AG09309 (cell line): Measurements from ENCODE around the gene IFI6.

Experiments
- DNase-seq: peaks from one replicate; pipeline ENCODE4 v3.0.0-alpha.2; 2010; ENCODE audit warnings: low read depth
- H3K4me3 ChIP-seq: 2 replicates; pipeline ENCODE4 v1.5.1; 2011; ENCODE audit warnings: mild to moderate bottlenecking, low read depth, low read length, moderate library complexity; ENCODE audit not compliant: control insufficient read depth
- TF ChIP-seq, protein P1 (sequence below): IDR thresholded peaks from 2 replicates; pipeline ENCODE4 v1.5.1; 2011; ENCODE audit warnings: mild to moderate bottlenecking, low read depth, low read length, inconsistent platforms; ENCODE audit not compliant: insufficient read depth, control insufficient read depth; ENCODE audit errors: missing control alignments

The IFI6 gene, protein sequence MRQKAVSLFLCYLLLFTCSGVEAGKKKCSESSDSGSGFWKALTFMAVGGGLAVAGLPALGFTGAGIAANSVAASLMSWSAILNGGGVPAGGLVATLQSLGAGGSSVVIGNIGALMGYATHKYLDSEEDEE

DNA sequence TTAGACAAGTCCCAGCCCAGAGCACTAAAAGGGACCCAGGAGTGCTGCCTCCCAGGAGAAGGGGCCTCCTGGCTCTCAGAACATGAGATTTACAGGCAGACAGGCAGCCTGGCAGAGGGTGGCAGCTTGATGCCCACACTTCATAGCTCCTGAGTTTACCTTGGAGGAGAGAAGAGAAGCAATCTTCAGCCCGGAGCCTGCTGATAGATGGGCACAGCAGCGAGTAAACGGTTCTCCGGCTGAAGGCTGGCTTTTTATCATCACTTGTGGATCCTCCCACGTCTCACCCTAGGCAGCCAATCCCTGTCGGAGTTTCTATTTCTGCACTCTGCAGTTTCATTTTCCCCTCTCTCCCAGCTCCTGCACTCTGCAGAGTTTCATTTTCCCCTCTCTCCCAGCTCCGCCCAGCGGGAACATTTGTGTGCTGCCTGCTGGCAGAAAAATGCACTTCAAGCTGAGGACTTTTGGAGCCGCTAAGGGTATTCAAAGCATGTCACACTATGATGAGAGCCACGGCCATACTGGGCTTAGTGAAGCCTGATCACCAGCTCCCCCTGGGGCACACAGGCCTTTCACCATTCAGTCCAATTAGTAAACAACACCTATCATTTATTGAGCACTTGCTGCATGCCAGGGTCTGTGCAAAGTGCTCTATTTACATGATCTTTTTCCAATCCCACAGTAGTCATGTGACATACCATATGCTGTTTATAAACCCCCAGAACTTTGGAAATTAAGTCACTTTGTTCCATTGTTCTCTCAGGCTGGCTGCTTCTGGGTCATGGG is at the start of gene IFI6:
IFI6 (minus strand) TSS at position 229 of the 786 bp plus-strand sequence. CDS start 2,878 bp downstream, outside the sequence.
- H3K4me3 ChIP-seq: peak within 1 kb of the TSS; percentile 41
- TF ChIP-seq, protein P1, sequence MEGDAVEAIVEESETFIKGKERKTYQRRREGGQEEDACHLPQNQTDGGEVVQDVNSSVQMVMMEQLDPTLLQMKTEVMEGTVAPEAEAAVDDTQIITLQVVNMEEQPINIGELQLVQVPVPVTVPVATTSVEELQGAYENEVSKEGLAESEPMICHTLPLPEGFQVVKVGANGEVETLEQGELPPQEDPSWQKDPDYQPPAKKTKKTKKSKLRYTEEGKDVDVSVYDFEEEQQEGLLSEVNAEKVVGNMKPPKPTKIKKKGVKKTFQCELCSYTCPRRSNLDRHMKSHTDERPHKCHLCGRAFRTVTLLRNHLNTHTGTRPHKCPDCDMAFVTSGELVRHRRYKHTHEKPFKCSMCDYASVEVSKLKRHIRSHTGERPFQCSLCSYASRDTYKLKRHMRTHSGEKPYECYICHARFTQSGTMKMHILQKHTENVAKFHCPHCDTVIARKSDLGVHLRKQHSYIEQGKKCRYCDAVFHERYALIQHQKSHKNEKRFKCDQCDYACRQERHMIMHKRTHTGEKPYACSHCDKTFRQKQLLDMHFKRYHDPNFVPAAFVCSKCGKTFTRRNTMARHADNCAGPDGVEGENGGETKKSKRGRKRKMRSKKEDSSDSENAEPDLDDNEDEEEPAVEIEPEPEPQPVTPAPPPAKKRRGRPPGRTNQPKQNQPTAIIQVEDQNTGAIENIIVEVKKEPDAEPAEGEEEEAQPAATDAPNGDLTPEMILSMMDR: peak; percentile 43
- DNase-seq: peak; percentile 84

DNA sequence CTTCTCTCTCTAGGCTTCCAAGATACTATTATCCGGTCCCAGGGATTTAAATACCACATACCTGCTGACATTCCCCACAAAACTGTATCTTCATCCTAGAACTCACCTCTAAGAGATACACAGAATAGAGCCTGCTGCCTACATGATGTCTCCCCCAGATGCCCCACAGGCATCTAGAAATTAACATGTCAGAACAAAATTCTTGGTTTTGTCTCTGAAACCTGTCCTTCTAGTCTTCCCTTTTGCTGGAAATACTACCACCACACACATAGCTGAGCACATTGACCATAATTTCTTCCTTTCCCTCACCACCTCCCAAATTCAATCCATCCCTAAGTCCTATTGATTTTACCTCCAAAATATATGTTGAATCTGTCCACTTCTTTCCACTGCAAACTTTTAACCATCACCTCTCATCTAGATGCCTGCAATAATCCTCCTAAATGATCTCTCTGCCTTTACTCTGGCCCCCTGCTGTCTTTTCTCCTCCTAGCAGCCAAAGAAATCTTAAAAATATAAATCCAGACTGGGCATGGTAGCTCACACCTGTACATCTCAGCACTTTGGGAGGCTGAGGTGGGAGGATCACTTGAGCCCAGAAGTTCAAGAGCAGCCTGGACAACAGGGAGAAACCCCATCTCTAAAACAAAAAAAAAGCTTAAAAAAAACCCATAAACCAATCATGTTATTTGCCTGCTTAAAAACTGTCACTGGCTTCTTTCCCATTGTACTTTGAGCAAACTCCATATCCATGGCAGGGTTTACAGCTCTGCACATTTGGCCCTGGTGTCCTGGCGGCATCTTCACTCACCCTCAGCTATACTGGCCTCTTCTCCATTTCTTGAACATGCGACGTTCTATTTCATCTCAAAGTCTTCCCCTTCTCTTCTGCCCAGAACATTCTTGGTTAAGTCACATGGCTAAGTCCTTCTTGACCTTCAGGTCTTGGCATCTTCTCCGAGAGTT is 47.6 kb upstream of the IFI6 start:
- TF ChIP-seq, protein P1: peak; percentile 44
- no peak overlapping the region for H3K4me3 ChIP-seq
- DNase-seq: no peak

DNA sequence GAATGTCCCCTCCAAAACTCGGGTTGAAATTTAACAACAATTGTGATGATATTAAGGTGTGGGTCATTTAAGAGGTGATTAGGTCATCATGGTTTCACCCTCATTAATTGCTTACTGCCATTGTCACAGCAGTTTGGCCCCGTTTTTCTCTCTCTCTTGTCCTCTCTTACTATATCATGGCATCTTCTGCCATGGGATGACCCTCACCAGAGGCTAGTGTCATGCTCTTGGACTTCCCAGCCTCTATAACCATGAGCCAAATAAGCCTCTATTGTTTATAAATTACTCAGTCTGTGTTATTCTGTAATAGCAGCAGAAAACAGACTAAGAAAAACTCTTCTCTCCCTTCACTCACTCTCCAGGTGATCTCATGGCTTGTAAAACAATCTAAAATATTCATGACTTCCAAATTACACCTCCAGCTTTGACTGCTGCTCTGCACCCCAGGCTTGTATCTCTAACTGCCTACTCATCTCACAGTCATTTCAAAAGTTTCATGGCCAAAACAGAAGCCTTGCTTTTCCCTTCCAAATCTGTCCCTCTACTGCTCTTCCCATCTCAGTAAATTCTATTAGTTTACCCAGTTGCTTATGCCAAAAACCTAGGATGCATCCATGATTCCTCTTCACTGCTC is 44.4 kb upstream of the IFI6 start:
- no peak overlapping the region for H3K4me3 ChIP-seq
- TF ChIP-seq, protein P1: no peak
- no peak for DNase-seq

DNA sequence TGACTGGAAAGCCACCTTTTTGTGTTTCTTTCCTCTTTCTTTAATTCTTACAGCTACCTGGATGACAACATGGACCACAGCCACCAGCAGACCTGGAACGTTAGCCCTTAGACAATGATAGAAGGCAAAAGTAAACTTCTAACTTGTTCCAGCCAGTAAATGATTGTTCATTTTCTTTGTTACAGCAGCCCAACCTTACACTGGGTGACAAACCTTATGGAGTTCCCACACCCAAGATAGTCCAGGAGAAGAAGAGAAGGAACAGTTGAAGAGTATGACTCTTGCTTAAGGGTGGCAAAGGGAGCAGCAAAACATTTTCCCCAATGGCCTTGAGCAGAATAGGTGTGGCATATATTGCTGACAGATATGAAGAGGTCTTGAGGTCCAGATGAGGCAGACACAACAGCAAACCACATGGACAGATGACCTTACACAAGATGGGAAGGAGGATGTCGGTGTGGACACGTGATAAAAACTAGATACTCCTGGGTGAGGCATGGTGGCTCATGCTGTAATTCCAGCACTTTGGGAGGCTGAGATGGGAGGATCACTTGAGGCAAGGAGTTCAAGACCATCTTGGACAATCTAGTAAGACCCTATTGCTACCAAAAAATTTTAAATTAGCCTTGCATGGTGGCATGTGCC is 42.0 kb upstream of the IFI6 start:
- TF ChIP-seq, protein P1: no peak
- no peak for DNase-seq

DNA sequence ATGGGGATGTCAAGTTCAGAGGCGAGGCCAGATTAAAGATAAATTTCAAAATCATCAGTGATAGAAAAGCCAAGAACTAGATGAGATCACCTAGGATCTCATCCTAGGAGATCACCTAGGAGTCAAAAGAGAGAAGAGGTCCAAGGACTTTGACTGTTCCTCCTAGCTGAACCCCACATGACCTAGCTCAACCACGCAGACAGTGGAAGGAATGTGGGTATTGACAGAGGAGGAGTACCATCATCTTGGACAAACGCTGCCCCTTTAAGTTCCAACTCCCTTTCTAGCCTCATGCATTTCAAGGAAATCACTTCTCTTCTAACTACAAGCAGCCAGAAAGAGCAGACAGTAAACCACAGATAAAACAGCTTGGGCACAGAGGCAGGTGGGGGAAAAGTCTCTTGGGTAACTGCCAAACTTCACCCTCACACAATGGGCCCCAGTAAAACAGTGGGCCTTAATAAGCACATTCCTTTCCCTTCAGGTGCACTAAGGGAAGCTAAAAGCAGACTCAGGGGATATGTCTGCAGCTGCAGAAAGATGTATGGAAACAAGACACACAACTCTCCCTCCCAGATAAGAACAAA is 41.2 kb upstream of the IFI6 start:
- DNase-seq: no peak
- no peak overlapping the region for H3K4me3 ChIP-seq
- TF ChIP-seq, protein P1: no peak

More for the DNA sequence above, 42.0 kb upstream of the IFI6 start:
- H3K4me3 ChIP-seq: no peak overlapping the region
